Progenitor cell of endocrine pancreas (in vitro differentiated cells): ENCODE results near the gene LRRC10B. TPM values are rescaled to one million over a fixed set of nuclear protein-coding genes. Genes with fewer than 3 reads are reported as not detected.

Experiments
- DNase-seq: peaks from one replicate; pipeline ENCODE4 v3.0.0; 2021; ENCODE audit warnings: low spot score; ENCODE audit not compliant: unreplicated experiment
- H3K27ac Mint-ChIP-seq: 2 replicates; pipeline ENCODE4 v1.8.0; 2021; ENCODE audit warnings: mild to moderate bottlenecking, moderate library complexity, mixed read lengths
- H3K27me3 Mint-ChIP-seq: 2 replicates; pipeline ENCODE4 v1.8.0; 2021; ENCODE audit warnings: mixed read lengths
- H3K36me3 Mint-ChIP-seq: 2 replicates; pipeline ENCODE4 v1.8.0; 2022; ENCODE audit warnings: mixed read lengths; ENCODE audit not compliant: insufficient read depth
- H3K4me1 Mint-ChIP-seq: 2 replicates; pipeline ENCODE4 v1.8.0; 2021; ENCODE audit warnings: low read depth, mixed read lengths
- H3K4me3 Mint-ChIP-seq: 2 replicates; pipeline ENCODE4 v1.8.0; 2021; ENCODE audit warnings: low read depth, mild to moderate bottlenecking, moderate library complexity, mixed read lengths
- H3K9me3 Mint-ChIP-seq: 2 replicates; pipeline ENCODE4 v1.8.0; 2021; ENCODE audit warnings: low read depth, mixed read lengths
- total RNA-seq: library from RNA; stranded (reverse); gene quantifications from 2 replicates; pipeline ENCODE4 v1.2.1, GENCODE V29; 2021
- TF ChIP-seq, protein P1 (sequence below): fragments of 200-600 bp; sonication (generic); IDR thresholded peaks from one replicate; pipeline ENCODE4 v1.5.0; 2021; ENCODE audit warnings: antibody characterized with exemption, mild to moderate bottlenecking; ENCODE audit not compliant: unreplicated experiment

The LRRC10B gene
- total RNA-seq, 1 donor from 2014 or later = 2.0 TPM

GRCh38 chr11:61481806-61482205, 26.7 kb upstream of the LRRC10B start:
- Mint-ChIP-seq H3K4me3 (no peak overlapping the region), H3K4me1 (peaks cover 9% of the 10 kb centered on the region), H3K36me3 (no peaks in the 10 kb centered on the region), H3K27ac (no peak overlapping the region), H3K27me3 (no peaks in the 10 kb centered on the region), H3K9me3 (no peaks in the 10 kb centered on the region)
- no peak for DNase-seq
- TF ChIP-seq, protein P1, sequence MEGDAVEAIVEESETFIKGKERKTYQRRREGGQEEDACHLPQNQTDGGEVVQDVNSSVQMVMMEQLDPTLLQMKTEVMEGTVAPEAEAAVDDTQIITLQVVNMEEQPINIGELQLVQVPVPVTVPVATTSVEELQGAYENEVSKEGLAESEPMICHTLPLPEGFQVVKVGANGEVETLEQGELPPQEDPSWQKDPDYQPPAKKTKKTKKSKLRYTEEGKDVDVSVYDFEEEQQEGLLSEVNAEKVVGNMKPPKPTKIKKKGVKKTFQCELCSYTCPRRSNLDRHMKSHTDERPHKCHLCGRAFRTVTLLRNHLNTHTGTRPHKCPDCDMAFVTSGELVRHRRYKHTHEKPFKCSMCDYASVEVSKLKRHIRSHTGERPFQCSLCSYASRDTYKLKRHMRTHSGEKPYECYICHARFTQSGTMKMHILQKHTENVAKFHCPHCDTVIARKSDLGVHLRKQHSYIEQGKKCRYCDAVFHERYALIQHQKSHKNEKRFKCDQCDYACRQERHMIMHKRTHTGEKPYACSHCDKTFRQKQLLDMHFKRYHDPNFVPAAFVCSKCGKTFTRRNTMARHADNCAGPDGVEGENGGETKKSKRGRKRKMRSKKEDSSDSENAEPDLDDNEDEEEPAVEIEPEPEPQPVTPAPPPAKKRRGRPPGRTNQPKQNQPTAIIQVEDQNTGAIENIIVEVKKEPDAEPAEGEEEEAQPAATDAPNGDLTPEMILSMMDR = no peak

DNA sequence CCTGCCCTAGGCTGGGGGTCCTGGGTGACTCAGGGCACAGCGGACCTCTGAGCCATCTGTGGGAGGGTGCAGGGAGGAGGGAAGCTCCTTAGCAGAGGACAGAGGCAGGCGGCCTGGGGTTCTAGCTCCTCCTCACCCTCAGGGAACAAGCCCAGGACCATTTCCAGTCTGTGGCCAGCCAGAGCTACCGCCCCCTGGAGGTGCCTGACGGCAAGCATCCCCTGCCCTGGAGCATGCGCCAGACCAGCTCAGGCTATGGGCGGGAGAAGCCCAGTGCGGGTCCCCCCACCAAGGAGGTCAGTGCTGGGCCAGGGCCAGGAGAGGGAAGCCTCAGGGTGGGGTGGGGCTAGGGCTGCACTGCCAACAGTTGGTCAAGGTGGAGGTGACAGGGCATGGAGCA, 26.0 kb upstream of the LRRC10B start:
- DNase-seq = peak; percentile 37
- peaks cover 2% of the 10 kb centered on the region for H3K36me3 Mint-ChIP-seq
- peaks cover 9% of the 10 kb centered on the region for H3K4me1 Mint-ChIP-seq
- no peak overlapping the region for H3K27ac Mint-ChIP-seq
- TF ChIP-seq, protein P1 = peak; percentile 63
- H3K4me3 Mint-ChIP-seq = no peak overlapping the region
- no peaks in the 10 kb centered on the region for H3K27me3 Mint-ChIP-seq
- H3K9me3 Mint-ChIP-seq = no peaks in the 10 kb centered on the region

GRCh38 chr11:61484541-61484940, 24.0 kb upstream of the LRRC10B start:
- peaks cover 19% of the 10 kb centered on the region for H3K4me1 Mint-ChIP-seq
- H3K36me3 Mint-ChIP-seq = peaks cover 2% of the 10 kb centered on the region
- H3K9me3 Mint-ChIP-seq = no peaks in the 10 kb centered on the region
- H3K27ac Mint-ChIP-seq = no peak overlapping the region
- H3K27me3 Mint-ChIP-seq = no peaks in the 10 kb centered on the region
- TF ChIP-seq, protein P1 = no peak
- H3K4me3 Mint-ChIP-seq = no peak overlapping the region
- DNase-seq = no peak

GRCh38 chr11:61485080-61485479, 23.5 kb upstream of the LRRC10B start:
- Mint-ChIP-seq H3K4me3 (no peak overlapping the region), H3K9me3 (no peaks in the 10 kb centered on the region), H3K36me3 (peaks cover 2% of the 10 kb centered on the region), H3K27me3 (no peaks in the 10 kb centered on the region), H3K27ac (no peak overlapping the region), H3K4me1 (peaks cover 25% of the 10 kb centered on the region)
- TF ChIP-seq, protein P1 = no peak
- DNase-seq = no peak

DNA sequence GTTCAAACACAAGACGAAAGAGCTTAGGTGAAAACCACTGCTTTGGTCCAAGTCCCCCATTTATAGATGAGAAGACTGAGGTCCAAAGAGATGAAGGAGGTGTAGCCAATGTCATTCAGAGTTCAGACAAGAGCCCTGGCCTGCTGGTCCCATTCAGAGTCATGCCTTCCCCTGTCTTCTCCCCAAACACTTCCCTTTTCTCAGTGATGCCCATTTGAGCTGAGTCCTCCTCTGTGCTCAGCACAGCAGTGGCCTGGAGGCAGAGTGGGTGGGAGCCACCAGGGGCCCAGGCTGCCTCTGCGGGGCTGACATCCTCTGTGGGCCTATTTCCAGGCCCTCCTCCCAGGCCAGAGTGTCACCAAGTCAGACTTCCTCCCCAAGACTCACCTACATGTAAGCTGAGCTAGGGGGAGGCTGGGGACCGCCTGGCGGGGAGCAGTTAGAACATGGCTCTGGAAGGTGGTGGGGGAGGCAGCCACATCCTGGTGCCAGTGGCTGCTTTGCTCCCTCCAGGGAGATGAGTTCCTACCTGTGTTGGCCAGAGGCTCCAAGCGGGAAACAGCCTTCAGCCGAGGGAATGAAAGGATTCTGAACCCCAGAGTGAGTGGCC, 22.4 kb upstream of the LRRC10B start:
- Mint-ChIP-seq H3K27ac (no peak overlapping the region), H3K27me3 (no peaks in the 10 kb centered on the region), H3K9me3 (no peaks in the 10 kb centered on the region), H3K4me1 (peaks cover 23% of the 10 kb centered on the region), H3K4me3 (no peak overlapping the region), H3K36me3 (peaks cover 2% of the 10 kb centered on the region)
- no peak for DNase-seq
- TF ChIP-seq, protein P1 = no peak
